OCI-LY7 (cell line): ENCODE data around the gene CCDC195.
"Not testable (repeated sequence)": the region's sequence is repeated elsewhere in the genome, so short reads cannot be mapped to it uniquely, and the experiment has no call there.

Source experiments
- CTCF ChIP-seq: fragments of 200-600 bp; sonication (generic); conservative IDR thresholded peaks from 2 replicates; pipeline ENCODE4 v1.5.1; 2014; ENCODE audit warnings: mild to moderate bottlenecking, antibody characterized with exemption, low read length, moderate library complexity, mixed read lengths
- EZH2phosphoT487 ChIP-seq: fragments of 200-600 bp; sonication (generic); IDR thresholded peaks from 2 replicates; pipeline ENCODE4 v1.6.1; 2018; ENCODE audit warnings: low read depth, borderline replicate concordance, mild to moderate bottlenecking, mixed run types, antibody characterized with exemption, low read length, moderate library complexity, mixed read lengths

GRCh38 chr2:224661708-224662107 is 54.5 kb downstream of the CCDC195 start:
- not testable (repeated sequence) for TF ChIP-seq EZH2phosphoT487, CTCF
